ENCODE results near the gene TTC31. TPM values are rescaled to one million over a fixed set of nuclear protein-coding genes. Genes with fewer than 3 reads are reported as not detected.

The TTC31 gene
- total RNA-seq, 3 donors from 2014 or later, result 27.2 to 34.1 (median 30.9) TPM

- no peak for DNase-seq
- peaks cover 33% of the 10 kb centered on the region for H3K4me1 ChIP-seq (ENCODE audit: low read depth)
- intact Hi-C loops (cut with DNase I, micrococcal nuclease), result no loop called here
- H3K4me3 ChIP-seq, result no peak overlapping the region
- TF ChIP-seq, protein P1, sequence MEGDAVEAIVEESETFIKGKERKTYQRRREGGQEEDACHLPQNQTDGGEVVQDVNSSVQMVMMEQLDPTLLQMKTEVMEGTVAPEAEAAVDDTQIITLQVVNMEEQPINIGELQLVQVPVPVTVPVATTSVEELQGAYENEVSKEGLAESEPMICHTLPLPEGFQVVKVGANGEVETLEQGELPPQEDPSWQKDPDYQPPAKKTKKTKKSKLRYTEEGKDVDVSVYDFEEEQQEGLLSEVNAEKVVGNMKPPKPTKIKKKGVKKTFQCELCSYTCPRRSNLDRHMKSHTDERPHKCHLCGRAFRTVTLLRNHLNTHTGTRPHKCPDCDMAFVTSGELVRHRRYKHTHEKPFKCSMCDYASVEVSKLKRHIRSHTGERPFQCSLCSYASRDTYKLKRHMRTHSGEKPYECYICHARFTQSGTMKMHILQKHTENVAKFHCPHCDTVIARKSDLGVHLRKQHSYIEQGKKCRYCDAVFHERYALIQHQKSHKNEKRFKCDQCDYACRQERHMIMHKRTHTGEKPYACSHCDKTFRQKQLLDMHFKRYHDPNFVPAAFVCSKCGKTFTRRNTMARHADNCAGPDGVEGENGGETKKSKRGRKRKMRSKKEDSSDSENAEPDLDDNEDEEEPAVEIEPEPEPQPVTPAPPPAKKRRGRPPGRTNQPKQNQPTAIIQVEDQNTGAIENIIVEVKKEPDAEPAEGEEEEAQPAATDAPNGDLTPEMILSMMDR (IDR thresholded peaks at IDR 0.05), result no peak
- H3K9me3 ChIP-seq, result no peaks in the 10 kb centered on the region
- H3K36me3 ChIP-seq (ENCODE audit: low read depth), result no peaks in the 10 kb centered on the region
- no peak for ATAC-seq
Measured at GRCh38 chr2:74511104-74511989, 28.5 kb downstream of the TTC31 start.

DNA sequence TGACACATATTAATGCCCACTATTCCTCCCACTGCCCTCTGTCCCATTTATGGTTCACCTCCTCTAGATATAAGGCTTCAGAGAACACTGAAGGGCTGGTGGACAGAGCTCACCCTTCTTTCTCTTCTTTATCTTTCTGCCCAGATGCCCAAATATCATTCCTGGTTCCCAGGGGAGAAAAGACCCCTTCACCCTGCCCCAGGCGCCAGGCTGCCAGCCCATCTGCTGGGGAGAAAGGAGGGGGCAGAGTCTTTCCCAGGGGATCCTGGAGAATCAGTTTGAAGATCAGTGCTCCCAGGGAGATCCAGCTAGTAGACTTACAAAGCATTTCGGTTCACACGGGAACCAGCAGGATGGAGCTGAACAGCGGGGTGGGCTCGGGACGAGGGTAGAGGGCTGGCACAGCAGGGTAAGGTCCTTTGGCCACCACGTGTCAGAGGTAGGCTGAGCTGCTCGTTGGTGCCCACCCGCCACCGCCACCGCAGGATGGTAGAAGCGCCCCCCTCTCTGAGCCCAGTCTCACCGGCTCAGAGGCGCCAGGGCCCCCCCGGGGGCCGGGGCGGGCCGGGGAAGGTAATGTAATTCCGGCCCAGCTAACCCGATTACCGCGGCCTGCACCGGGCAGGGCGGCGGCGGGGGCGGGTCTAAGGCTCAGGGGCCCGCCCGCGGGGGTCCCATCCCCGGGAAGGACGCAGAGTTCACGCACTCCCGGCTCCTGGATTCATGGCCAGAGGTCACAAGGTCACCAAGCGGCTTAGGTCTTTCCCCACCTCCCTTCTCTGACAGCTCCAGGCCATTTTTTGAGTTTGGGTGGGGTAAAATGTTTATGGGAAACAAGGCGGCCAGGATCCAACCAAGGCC is 30.1 kb downstream of the TTC31 start:
- no peak for ATAC-seq
- no peaks in the 10 kb centered on the region for H3K9me3 ChIP-seq
- intact Hi-C loops (cut with DNase I, micrococcal nuclease), result no loop called here
- TF ChIP-seq, protein P1 (IDR thresholded peaks at IDR 0.05), result no peak
- peaks cover 32% of the 10 kb centered on the region for H3K4me1 ChIP-seq (ENCODE audit: low read depth)
- H3K36me3 ChIP-seq (ENCODE audit: low read depth), result no peaks in the 10 kb centered on the region
- H3K4me3 ChIP-seq, result no peak overlapping the region
- DNase-seq, result no peak

GRCh38 chr2:74513605-74514367 is 30.9 kb downstream of the TTC31 start:
- ATAC-seq (peak; percentile 11), DNase-seq (no peak)
- no peaks in the 10 kb centered on the region for H3K9me3 ChIP-seq
- no peak overlapping the region for H3K4me3 ChIP-seq
- H3K36me3 ChIP-seq (ENCODE audit: low read depth), result no peaks in the 10 kb centered on the region
- H3K4me1 ChIP-seq (ENCODE audit: low read depth), result peaks cover 27% of the 10 kb centered on the region
- TF ChIP-seq, protein P1 (IDR thresholded peaks at IDR 0.05), result no peak
- intact Hi-C loops (cut with DNase I, micrococcal nuclease), result no loop called here

GRCh38 chr2:74514368-74515270 is 31.7 kb downstream of the TTC31 start, which contains the start of gene TLX2:
Gene TLX2 (plus strand): TSS chr2:74514450. CDS start chr2:74514807, 357 bp downstream.
- TF ChIP-seq, protein P1 (IDR thresholded peaks at IDR 0.05), result no peak
- Histone ChIP-seq H3K4me3 (no peak within 1 kb of the TSS), H3K4me1 (ENCODE audit: low read depth) (peaks cover 27% of the 10 kb centered on the region), H3K9me3 (no peaks in the 10 kb centered on the region), H3K36me3 (ENCODE audit: low read depth) (no peaks in the 10 kb centered on the region)
- peak; percentile 12 for ATAC-seq
- intact Hi-C loops (cut with DNase I, micrococcal nuclease), result no loop called here
- DNase-seq, result no peak

All from mucosa of descending colon (tissue), 3 donors.